IPS-20b (cell line): ENCODE results near the gene SDE2.

ENCODE experiments used
- H3K27ac ChIP-seq: one replicate; pipeline ENCODE4 v1.5.1; 2013; ENCODE audit warnings: low read length
- H3K27me3 ChIP-seq: 2 replicates; pipeline ENCODE4 v1.6.1; 2013; ENCODE audit warnings: mild to moderate bottlenecking, low read length, inconsistent platforms; ENCODE audit not compliant: insufficient read depth
- H3K36me3 ChIP-seq: 2 replicates; pipeline ENCODE4 v1.6.1; 2013; ENCODE audit warnings: low read depth, mild to moderate bottlenecking, inconsistent platforms, low read length, moderate library complexity; ENCODE audit not compliant: insufficient read depth
- H3K4me1 ChIP-seq: 2 replicates; pipeline ENCODE4 v1.6.1; 2013; ENCODE audit warnings: mild to moderate bottlenecking, control low read depth, inconsistent platforms, low read length, moderate library complexity; ENCODE audit not compliant: insufficient read depth
- H3K4me3 ChIP-seq: 2 replicates; pipeline ENCODE4 v1.5.1; 2013; ENCODE audit warnings: mild to moderate bottlenecking, low read length, inconsistent platforms
- H3K9ac ChIP-seq: 2 replicates; pipeline ENCODE4 v1.6.1; 2013; ENCODE audit warnings: low read depth, mild to moderate bottlenecking, inconsistent platforms, low read length, moderate library complexity
- H3K9me3 ChIP-seq: 2 replicates; pipeline ENCODE4 v1.6.1; 2013; ENCODE audit warnings: mild to moderate bottlenecking, low read depth, low read length, inconsistent platforms; ENCODE audit not compliant: insufficient read depth

Gene SDE2

DNA sequence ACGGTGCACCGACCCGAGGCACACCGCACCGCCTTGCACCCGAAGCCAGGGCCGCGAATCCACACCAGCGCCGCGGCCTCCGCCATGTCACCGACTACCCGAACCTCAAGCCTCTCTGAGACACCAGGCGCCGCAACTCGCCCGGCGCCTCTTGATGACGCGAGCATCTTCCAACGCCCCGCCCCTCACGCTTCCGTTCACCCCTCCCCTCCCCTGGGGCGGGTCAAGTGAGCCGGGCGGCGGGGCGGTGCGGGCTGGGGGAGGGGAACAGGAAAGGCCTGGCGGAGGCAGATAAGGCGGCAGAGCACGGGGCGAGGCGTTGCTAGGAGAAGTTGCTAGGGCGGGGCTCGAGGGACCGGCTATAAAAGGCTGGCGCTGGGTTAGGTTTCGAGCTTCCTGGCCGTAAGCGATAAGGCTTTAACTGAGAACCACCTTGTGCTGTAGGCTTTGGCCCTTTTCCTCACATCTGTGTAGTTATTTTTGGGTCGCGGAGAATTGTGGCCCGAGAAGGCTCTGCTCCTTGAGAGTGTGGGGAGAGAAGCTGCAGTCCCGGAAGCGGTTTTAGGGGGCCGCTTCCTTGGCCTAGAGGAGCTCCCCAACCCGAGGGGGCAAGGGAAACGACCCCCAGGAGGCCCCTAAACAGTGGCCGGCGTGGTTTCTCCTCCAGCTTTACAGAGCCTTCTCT lies at the start of gene SDE2:
Gene SDE2, minus strand, starts transcription at position 117 of the 685 bp plus-strand sequence. Its CDS starts 31 bp downstream, at position 86.
- Histone ChIP-seq H3K4me3 (peak within 1 kb of the TSS; percentile 94), H3K27ac (peak within 1 kb of the TSS; percentile 65), H3K9me3 (no peaks in the 10 kb centered on the region), H3K9ac (peak within 1 kb of the TSS; percentile 86), H3K27me3 (no peaks in the 10 kb centered on the region), H3K4me1 (peaks cover 16% of the 10 kb centered on the region), H3K36me3 (peaks cover 10% of the 10 kb centered on the region)

GRCh38 chr1:226048886-226049285 lies 49.7 kb upstream of the SDE2 start:
- H3K4me1 ChIP-seq = no peaks in the 10 kb centered on the region
- no peaks in the 10 kb centered on the region for H3K9me3 ChIP-seq
- no peaks in the 10 kb centered on the region for H3K36me3 ChIP-seq
- no peaks in the 10 kb centered on the region for H3K27me3 ChIP-seq
- H3K4me3 ChIP-seq = no peak overlapping the region
- no peak overlapping the region for H3K27ac ChIP-seq
- no peak overlapping the region for H3K9ac ChIP-seq

- Histone ChIP-seq H3K27ac (no peak overlapping the region), H3K4me3 (no peak overlapping the region), H3K9me3 (no peaks in the 10 kb centered on the region), H3K36me3 (no peaks in the 10 kb centered on the region), H3K27me3 (no peaks in the 10 kb centered on the region), H3K9ac (no peak overlapping the region), H3K4me1 (no peaks in the 10 kb centered on the region)
Measured at GRCh38 chr1:226047495-226047894, 48.4 kb upstream of the SDE2 start.

DNA sequence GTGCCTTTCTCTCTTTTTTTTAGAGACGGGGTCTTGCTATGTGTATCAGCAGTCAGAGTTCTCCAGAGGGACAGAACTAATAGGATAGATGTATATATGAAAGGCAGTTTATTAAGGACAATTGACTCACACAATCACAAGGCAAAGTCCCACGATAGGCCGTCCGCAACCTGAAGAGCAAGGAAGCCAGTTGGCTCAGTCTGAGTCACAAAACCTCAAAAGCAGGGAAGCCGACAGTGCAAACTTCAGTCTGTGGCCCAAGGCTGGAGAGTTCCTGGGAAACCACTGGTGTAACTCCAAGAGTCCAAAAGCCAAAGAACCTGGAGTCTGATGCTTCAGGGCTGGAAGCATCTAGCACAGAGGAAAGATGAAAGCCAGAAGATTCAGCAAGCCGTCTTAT lies 47.1 kb upstream of the SDE2 start:
- Histone ChIP-seq H3K4me3 (no peak overlapping the region), H3K27ac (no peak overlapping the region), H3K27me3 (no peaks in the 10 kb centered on the region), H3K36me3 (no peaks in the 10 kb centered on the region), H3K9ac (no peak overlapping the region), H3K9me3 (no peaks in the 10 kb centered on the region), H3K4me1 (no peaks in the 10 kb centered on the region)

DNA sequence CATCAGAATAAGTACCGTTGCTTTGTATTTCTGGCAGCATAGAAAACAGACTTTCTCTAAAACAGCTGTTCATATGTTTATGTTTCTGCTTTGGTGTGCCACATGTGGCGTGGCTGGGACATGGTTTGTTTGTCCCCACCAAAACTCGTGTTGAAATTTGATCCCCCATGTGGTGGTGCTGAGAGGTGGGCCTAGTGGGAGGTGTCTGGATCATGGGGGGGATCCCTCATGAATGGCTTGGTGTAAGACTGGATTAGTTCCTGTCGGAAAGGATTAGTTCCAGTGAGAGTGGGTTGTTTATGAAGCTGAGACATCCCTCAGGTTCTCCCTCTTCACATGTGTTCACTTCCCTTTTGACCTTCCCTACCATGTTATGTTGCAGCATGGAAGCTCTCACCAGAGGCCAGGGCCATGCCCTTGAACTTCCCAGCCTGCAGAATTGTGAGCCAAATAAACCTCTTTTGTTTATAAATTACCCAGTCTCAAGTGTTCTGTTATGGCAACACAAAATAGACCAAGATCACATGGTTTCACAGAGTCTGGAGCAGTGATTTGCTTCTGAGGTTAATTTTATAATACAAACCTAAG lies 45.5 kb upstream of the SDE2 start:
- Histone ChIP-seq H3K4me3 (no peak overlapping the region), H3K27ac (no peak overlapping the region), H3K4me1 (no peaks in the 10 kb centered on the region), H3K36me3 (no peaks in the 10 kb centered on the region), H3K27me3 (no peaks in the 10 kb centered on the region; the same call in 1 of the 2 replicates), H3K9me3 (no peaks in the 10 kb centered on the region), H3K9ac (no peak overlapping the region)

DNA sequence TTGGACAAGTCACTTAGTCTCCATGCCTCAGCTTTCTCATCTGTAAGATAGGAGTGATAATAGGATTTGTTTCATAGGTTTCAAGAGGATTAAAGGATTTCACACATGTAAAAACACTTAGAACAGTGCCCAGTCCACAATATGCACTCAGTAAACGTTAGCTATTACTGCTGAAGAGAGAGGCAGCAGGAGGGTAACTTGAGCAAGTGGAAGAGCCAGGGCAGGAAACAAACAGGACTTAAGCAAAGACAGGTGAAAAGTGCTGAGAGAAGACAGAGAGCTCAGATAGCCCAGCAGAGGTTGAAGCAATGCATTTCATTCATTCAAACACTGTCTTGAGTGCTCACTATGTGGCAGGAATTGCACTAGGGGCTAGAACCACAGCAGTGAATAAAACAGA lies 42.3 kb upstream of the SDE2 start:
- Histone ChIP-seq H3K9ac (no peak overlapping the region), H3K4me3 (no peak overlapping the region), H3K27me3 (no peaks in the 10 kb centered on the region; the same call in 1 of the 2 replicates), H3K36me3 (no peaks in the 10 kb centered on the region), H3K27ac (no peak overlapping the region), H3K4me1 (no peaks in the 10 kb centered on the region), H3K9me3 (no peaks in the 10 kb centered on the region)

DNA sequence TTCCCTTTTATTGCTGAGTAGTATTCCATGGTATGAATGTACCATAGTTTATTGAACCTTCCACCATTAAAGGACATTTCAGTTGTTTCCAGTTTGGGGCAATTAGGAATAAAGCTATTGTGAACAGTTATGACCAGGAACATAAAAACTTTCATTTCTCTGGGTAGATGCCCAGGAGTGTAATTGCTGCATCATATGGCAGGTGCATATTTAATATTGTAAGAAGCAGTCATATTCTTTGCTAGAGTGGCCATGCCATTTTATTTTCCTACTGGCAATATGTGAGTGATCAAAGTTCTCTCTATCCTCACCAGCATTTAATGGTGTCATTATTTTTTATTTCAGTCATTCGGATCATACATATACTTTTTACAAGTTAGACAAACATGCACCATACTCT lies 39.5 kb upstream of the SDE2 start:
- no peaks in the 10 kb centered on the region for H3K9me3 ChIP-seq

DNA sequence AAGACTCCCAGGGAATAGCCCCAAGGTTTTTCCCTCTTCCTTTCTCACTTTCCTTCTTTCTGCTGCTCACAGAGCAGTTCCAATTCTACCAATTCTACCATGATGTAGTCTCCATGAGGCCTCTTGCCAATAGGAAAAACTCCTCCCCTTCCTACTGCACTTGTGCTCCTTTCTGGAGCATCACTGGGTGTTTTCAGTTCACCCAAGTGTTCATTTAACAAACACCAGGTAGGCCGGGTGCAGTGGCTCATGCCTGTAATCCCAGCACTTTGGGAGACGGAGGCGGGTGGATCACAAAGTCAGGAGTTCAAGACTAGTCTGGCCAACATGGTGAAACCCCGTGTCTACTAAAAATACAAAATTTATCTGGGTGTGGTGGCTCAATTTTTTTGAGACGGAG lies 36.8 kb upstream of the SDE2 start:
- Histone ChIP-seq H3K4me1 (no peaks in the 10 kb centered on the region), H3K36me3 (no peaks in the 10 kb centered on the region), H3K27me3 (no peaks in the 10 kb centered on the region; the same call in 1 of the 2 replicates), H3K4me3 (no peak overlapping the region), H3K27ac (no peak overlapping the region), H3K9ac (no peak overlapping the region), H3K9me3 (no peaks in the 10 kb centered on the region)

More for the DNA sequence above, 39.5 kb upstream of the SDE2 start:
- H3K27me3 ChIP-seq = no peaks in the 10 kb centered on the region; the same call in 1 of the 2 replicates
- H3K9ac ChIP-seq = no peak overlapping the region
- no peak overlapping the region for H3K4me3 ChIP-seq
- H3K27ac ChIP-seq = no peak overlapping the region
- H3K36me3 ChIP-seq = no peaks in the 10 kb centered on the region
- no peaks in the 10 kb centered on the region for H3K4me1 ChIP-seq

DNA sequence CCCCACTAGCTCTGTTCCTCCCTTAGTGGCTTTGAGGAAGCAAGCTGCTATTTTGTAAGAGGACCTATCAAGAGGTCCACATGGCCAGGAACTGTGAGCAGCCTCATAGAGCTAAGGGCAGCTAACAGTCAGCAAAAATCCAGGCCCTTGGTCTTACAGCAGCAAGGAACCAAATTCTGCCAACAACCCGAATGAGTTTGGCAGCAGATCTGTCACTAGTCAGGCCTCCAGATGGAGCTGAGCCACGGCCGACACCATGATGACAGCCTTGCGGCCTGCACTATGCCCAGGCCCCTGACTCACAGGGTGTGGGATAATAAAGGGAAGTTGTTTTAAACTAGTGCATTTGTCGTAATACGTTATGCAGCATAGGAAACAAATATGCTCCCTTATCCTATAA lies 35.3 kb upstream of the SDE2 start:
- no peak overlapping the region for H3K27ac ChIP-seq

DNA sequence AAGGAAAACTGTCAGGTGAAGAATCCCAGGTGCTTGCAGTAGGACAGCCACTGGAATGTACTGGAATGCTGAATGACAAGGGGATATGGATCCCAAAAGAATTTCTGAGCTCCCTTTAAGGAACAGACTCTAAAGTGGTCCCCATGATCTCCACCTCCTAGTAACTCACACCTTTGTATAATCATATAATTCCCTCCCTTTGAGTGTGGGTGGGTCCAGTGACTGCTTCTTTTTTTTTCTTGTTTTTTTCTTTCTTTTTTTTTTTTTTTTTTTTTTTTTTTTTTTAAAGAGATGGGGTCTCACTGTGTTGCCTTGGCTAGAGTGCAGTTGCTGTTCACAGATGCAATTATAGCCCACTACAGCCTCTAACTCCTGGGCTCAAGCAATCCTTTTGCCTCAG lies 34.8 kb upstream of the SDE2 start:
- Histone ChIP-seq H3K9ac (no peak overlapping the region), H3K27ac (no peak overlapping the region), H3K9me3 (no peaks in the 10 kb centered on the region), H3K4me3 (no peak overlapping the region), H3K27me3 (no peaks in the 10 kb centered on the region), H3K36me3 (no peaks in the 10 kb centered on the region), H3K4me1 (no peaks in the 10 kb centered on the region)

More for the DNA sequence above, 35.3 kb upstream of the SDE2 start:
- Histone ChIP-seq H3K4me3 (no peak overlapping the region), H3K4me1 (no peaks in the 10 kb centered on the region), H3K36me3 (no peaks in the 10 kb centered on the region), H3K9me3 (no peaks in the 10 kb centered on the region), H3K9ac (no peak overlapping the region), H3K27me3 (no peaks in the 10 kb centered on the region)

DNA sequence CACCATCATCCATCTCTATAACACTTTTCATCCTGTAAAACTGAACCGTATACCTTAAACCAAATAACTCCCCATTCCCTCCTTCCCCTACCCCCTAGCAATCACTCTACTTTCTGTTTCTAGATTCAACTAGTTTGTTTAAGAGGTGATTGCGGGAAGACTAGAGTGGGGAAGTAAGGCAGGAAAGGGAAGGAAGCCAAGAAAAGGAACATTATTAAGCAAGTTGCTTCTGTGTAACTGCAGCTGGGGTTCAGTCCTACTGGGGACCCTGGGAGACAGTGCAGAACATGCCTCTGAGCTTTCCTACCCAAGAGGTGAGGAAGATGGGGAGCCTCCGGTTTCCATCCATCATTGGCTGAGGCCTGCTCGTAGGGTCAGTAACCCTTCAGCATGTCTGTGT lies 34.4 kb upstream of the SDE2 start:
- no peaks in the 10 kb centered on the region for H3K36me3 ChIP-seq
- no peak overlapping the region for H3K27ac ChIP-seq
- H3K9me3 ChIP-seq = no peaks in the 10 kb centered on the region
- no peaks in the 10 kb centered on the region for H3K27me3 ChIP-seq
- no peaks in the 10 kb centered on the region for H3K4me1 ChIP-seq
- no peak overlapping the region for H3K9ac ChIP-seq
- H3K4me3 ChIP-seq = no peak overlapping the region

- Histone ChIP-seq H3K9ac (no peak overlapping the region), H3K4me1 (no peaks in the 10 kb centered on the region), H3K4me3 (no peak overlapping the region), H3K27me3 (no peaks in the 10 kb centered on the region), H3K36me3 (no peaks in the 10 kb centered on the region), H3K27ac (no peak overlapping the region), H3K9me3 (no peaks in the 10 kb centered on the region)
Measured at GRCh38 chr1:226029568-226030225, 30.6 kb upstream of the SDE2 start.
